GM19455 (cell line): Measurements from ENCODE around the gene KHDRBS1.
"Not testable (repeated sequence)": the region's sequence is repeated elsewhere in the genome, so short reads cannot be mapped to it uniquely, and the experiment has no call there.

ENCODE experiments used
- ATAC-seq: cut with Tn5 transposase; IDR thresholded peaks from one replicate; pipeline ENCODE4 v1.9.1; 2021; ENCODE audit not compliant: unreplicated experiment

Gene KHDRBS1

DNA sequence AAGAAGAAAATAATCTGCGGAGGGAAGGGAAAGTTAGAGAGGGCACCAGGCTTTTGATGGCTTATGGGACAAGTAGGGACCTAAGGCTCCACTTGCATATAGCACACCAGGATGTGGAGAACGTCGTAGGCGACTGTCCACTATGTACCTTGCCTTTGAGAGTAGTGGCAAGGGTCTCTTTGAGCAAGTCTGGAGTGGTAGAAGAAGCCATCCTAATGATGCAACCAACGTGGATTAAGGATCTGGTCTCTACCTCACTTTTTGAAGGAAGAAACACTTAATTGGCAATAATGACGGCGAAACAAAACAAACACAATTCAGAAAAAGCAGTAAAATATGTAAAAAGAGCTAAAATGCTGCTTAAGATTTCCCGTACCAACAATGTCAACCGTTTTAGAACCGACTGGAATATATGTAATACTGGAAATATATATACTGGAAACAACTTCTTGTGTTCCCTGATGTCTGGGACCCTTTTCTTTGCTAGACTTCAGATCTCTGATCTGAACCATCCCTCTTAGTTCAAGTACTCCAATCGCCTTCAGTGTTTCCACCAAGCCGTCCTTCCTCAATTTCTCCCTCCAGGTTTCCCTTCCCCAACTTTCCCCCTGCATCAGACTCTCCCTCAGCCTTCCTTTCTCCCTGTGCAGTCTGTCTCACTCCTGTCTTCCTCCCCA is 821 bp upstream of the KHDRBS1 start:
- ATAC-seq, result no peak

DNA sequence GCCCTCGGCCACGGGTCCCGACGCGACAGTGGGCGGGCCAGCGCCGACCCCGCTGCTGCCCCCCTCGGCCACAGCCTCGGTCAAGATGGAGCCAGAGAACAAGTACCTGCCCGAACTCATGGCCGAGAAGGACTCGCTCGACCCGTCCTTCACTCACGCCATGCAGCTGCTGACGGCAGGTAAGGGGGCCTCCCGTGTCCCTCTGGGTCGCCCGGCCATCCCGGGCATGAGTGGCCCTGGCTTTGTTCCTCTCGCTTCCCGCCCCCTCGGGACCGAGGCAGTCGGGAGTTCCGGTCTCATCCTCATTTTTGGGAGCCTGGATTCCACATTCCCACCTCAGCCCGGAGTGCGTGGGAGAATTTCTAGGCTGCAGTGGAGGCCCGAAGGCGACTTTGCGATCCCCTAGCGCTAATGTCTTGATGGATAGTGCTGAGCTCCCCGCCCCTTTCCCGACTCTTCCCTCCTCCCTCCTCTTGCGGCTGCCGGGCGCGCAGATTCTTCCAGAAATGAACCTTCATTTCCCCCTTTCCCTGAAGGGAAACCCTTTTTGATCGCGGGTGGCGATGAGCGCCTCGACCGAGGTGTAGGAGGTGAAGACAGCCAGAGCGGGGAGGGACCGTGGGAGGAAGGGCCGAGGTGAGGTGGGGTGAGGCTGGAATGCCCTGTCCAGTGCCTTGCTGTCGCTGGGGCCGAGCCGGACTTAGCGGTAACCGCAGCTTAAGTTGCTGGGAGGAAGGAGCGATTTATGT is 705 bp downstream of the KHDRBS1 start:
- ATAC-seq, result peak; percentile 26

DNA sequence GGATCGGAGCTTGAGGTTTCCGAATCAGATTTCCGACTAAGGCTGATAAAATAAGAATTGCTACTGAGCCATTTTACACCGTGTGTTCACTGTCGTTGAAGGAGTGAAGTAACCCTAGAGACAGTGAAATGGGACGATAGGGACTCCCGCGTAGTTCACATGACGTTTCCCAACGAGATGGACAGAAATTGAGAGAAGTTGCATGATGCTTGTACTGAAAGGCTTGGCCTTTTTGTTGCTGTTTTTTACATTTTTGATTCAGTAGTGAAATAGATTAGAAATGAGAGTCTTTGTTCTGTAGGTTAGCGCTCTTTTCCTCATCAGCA is 1.2 kb downstream of the KHDRBS1 start:
- no peak for ATAC-seq

DNA sequence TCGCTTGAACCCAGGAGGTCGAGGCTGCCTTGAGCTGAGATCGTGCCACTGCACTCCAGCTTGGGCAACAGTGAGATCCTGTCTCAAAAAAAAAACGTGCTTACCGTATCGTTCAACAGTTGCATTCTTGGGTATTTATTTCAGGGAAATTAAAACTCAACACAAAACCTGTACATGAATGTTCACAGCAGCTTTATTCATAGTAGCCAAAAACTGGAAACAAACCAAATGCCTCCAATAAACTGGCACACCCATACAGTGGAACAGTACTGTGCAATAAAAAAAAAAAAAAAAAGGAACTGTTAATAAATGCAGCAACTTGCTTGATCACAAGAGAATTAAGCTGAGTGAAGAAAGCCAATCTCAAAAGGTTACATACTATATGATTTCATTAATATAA is 6.7 kb downstream of the KHDRBS1 start:
- ATAC-seq, result no peak

DNA sequence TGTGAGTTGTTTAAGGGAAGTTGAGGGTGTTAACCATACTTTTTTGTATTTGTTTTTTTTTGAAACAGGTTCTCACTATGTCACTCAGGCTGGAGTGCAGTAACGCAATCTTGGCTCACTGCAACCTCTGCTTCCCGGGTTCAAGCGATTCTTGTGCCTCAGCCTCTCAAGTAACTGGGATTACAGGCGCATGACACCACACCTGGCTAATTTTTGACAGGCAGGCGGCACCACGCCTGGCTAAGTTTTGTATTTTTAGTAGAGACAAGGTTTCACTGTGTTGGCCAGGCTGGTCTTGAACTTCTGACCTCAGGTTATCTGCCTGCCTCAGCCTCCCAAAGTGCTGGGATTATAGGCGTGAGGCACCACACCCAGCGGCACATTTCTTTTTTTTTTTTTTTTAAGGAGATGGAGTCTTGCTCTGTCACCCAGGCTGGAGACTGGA is 7.9 kb downstream of the KHDRBS1 start:
- ATAC-seq, result not testable (repeated sequence)

DNA sequence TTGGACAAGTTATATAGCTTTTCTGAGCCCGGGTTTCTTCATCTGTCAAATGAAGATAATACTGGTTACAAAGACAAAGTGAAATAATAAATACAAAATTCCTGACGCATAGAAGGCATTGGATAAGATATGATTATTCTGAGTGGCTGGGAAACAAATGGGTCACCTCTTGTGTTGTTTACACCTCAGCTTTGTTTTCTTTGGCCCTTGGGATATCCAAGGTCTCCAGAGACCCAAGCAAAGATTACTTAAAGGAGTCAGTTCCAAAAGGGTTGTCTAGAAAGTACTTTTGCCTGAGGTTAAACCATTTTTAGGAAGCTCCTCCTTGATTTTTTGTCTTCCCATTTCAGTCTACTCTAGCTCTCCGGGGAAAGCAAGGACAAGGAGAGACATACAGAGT is 9.7 kb downstream of the KHDRBS1 start:
- ATAC-seq, result no peak

DNA sequence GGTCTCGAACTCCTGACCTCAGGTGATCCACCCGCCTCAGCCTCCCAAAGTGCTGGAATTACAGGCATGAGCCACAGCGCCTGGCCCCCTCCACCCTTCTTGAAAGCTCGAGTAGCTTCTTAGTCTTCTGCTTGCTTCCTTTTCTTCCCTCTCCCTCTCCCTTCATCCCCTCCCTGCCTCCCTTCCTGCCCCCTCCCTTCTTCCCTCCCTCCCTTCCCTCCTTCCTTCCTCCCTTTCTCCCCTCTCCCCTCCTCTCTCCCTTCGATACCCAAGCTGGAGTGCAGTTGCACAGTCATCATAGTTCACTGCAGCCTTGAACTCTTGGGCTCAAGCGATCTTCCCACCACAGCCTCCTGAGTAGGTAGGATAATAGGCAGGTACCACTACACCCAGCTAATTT is 11.8 kb downstream of the KHDRBS1 start:
- no peak for ATAC-seq

DNA sequence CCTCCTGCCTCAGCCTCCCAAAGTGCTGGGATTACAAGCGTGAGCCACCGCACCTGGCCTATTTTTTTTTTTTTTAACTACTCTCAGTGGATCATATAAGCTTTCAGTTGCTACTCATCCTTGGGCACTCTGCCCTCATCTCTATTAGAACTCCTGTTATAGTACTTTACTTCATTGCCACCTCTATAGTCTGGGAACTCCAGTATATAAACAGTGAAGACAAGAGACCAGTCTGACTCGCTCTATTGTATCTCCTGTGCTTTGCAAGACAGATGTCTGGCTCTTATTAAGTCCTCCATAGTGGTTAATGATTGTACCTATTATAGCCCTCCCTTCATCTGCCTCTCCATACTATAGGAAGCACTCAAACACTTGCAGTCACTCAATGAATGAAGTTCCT is 15.1 kb downstream of the KHDRBS1 start:
- no peak for ATAC-seq

DNA sequence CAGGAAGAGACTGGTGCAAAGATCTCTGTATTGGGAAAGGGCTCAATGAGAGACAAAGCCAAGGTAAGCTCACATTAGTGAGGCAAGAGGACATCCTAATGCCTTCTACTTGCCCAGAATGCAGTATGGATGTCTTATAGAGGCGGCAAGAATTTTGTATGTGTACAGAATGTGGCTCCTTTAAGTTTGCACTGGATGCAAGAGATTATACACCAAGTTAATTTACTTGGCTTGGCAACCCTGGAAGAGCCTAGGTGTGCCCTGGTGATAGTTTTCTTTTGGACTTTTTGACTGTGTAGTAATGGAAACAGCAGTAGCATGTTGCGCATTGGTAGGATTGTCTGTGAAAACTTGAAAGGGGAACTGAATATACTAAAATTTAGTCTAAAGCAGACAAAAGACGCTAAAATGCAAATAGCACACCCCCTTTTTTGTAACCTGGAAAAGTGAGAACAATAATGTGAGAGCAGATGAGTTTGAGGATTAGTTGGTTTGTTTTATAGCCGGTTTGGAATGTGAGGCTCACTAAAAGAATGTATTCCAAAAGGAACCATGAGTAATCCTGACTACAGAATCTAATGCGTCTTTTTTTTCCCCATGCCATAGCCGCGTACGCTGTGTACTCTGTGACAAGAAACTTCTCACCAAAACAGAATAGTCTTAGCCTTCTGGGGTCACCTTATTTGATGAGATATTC is 18.1 kb downstream of the KHDRBS1 start:
- no peak for ATAC-seq

DNA sequence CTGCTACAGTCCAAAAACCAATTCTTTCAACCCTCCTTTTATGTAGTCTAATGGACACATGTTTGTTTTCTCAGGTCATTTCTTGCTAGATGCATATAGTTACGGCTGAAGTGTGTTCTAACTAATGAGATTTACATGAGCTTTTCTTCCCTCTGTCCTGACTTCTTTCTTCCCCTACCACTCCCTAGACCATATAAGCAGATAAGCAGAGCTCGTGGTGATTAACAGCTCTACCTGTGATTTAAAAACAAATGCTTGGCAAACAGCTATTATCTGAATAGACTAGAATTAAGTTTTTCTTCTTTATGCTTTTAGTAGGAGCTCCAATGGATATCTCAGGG is 18.6 kb downstream of the KHDRBS1 start:
- no peak for ATAC-seq

DNA sequence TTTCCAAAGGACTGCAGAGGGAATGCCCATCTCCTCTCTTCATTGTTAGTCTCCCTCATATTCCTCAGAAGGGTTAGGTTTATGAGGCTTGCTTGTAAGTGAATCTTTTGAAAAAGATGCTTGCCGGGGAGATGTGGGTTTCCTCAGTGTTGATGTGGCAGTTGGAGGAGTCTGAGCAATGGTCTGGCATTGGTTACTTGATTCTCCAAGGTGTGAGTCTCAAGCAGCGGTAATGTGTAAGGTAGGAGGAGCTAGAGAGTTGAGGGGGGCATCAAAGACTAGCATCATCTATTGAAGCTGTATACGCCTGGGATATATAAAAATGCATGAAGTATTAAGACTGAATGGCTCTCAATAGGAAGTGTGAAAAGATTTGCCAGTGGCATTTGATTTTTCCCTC is 21.5 kb downstream of the KHDRBS1 start:
- no peak for ATAC-seq

DNA sequence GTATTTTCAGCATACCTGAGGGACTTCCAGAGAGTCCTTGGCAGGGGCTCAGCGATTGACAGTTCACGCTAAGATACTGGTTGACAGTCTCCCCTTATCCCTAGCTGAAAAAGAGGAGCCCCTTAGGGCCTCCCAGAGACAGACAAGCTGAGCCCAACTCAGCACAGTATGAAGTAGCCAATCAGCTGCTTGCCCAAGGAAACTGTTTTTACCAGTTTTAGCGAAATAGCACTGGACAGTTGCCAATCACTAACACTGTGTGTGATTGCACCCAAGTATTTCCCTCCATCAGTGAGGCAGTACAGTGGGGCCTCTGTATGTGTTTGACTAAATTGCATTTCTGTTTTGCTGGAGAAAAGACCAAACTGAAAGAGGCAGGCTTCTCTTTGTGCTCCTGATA is 27.0 kb downstream of the KHDRBS1 start:
- no peak for ATAC-seq

DNA sequence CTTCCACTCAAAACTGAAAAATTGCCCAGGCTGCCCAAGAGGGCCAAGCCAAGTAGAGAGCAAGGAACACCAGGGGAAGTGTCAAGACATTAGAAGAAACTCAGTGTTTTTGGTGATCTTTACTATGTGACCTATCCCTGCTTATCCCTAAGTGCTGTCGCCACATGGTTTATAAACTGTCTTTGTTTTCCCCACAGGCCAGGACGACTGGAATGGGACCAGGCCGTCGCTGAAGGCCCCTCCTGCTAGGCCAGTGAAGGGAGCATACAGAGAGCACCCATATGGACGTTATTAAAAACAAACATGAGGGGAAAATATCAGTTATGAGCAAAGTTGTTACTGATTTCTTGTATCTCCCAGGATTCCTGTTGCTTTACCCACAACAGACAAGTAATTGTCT is 28.7 kb downstream of the KHDRBS1 start:
- ATAC-seq, result no peak

DNA sequence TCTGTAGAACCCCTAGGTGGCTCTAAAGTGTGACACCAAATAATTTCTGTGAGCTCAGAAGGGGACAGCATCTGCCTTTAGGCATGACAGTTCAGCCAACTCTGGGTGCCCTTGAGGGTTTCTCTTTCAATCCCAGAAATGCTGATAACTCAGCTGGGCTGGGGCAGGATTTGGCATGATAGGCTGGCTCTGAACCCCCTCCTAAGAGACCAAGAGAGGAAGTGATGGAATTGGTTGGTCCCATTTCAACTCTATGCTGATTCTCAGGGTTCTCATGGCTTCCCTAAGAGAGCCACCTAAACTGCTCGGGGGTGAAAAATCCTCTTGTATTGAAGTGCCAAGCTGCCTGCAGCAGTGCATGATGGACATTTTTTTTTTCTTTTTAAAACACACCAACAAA is 30.6 kb downstream of the KHDRBS1 start:
- ATAC-seq, result no peak

DNA sequence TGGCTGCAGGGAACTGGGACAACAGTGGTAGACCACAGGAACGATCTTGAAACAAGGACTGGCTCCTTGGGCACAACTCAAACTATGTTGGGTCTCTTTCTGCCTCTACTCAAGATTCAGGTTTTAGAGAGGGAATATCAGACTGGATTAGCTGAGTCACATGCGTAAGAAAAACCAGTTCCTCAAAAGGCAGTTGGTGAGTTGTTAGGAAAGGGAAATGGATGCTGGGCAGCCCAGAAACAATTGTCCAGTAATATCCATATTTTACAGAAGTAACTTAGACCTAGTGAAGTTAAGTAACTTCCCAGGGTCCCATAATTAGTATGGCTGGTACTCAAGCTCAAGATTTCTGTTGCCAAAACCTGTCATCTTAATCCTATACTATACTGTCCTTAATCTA is 32.1 kb downstream of the KHDRBS1 start:
- ATAC-seq, result no peak

DNA sequence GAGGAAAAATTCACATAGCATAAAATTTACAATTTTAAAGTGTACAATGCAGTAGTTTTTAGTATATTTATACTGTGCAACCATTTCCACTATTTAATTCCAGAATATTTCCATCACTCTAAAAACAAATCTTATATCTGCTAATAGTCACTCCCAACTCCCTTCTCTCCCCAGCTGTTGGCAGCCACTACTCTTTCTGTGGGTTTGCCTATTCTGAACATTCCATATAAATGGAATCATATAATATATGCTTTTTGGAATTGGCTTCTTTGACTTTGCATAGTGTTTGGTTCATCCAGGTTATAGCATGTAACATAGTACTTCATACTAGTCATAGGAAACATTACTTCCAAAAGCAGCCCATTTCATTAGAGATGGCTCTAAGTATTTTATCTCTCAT is 34.0 kb downstream of the KHDRBS1 start:
- ATAC-seq, result no peak

DNA sequence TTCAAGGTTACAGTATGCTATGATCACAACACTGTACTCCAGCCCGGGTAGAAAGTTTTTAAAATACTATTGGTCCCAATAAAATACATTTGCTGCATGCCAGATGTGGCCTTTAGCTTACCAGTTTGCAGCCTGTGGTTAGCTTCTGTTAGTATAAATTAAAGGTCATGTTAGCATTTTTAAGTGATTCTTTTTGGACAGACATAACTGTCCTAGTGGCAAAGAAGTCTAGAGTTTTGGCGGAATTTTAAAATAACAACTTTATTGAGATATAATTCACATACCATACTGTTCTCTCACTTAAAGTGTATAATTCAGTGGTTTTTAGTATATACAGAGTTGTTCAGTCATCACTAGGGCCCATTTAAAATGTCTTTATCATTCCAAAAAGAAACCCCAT is 34.8 kb downstream of the KHDRBS1 start:
- ATAC-seq, result no peak

DNA sequence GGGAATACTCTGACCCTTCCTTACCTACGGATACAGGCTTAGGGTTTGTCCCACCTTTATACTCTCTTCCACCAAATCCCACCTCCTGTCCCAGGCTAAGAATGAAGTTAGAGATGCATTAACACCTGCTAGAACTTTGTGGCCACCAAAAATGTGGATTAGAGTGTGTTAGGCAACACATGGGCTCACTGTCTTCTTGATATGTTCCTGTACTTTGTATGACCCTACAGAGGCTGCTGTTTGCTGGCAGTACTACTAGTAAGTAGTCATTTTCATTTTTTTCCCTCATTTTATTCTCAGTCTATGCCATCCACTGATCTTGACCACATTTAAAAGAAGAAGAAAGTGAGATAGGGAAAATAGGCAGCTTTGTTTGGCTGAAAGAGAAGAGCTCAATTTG is 38.0 kb downstream of the KHDRBS1 start:
- ATAC-seq, result no peak

DNA sequence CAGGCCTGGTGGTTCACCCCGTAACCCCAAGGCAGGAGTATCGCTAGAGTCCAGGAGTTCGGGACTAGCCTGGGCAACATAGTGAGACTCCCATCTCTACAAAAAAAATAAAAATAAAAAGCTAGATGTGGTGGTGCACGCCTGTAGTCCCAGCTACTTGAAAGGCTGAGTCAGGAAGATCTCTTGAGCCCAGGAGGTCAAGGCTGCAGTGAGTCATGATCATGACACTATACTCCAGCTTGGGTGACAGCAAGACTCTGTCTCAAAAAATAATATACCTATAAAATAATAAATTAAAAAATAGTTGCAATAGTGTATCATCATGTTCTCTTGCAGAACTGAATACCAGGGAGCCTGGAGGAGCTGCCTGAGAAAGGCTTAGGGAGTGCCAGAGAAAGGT is 39.2 kb downstream of the KHDRBS1 start:
- no peak for ATAC-seq

DNA sequence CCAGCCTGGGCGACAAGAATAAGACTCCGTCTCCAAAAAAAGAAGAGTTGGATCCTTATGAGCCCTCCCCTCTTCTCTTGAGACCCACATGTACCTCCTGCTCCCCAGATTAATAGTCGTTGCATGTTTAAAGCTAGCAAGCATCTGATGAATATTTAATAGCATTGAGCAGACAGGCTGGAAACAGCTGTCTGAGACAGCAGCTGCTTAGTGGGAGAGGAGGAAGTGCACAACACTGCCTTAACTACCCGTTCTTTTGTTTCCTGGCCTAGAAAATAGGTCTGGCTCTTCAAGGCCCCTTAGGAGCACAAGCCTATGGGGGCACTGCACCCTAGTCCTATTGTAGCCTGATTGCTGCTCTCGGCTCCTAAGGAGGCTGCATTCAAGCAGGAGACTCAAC is 41.7 kb downstream of the KHDRBS1 start:
- no peak for ATAC-seq

DNA sequence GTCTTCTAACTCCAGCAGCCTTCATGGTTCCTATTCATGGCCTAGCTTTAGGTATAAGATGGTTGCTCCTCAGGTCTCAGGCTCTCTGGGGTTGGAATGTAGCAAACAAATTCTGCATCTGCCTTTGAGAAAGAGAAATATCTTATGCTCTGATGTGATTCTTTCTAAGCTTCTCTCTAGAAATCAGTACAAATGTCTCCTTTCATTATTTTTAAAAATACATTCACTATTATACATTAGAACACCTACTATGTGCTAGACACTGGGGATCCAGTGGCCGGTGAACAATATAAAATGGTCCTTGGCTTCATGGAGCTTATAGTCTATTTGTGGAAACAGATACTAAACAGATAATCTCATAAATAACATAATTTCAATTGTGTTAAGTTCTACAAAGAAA is 42.9 kb downstream of the KHDRBS1 start:
- no peak for ATAC-seq

DNA sequence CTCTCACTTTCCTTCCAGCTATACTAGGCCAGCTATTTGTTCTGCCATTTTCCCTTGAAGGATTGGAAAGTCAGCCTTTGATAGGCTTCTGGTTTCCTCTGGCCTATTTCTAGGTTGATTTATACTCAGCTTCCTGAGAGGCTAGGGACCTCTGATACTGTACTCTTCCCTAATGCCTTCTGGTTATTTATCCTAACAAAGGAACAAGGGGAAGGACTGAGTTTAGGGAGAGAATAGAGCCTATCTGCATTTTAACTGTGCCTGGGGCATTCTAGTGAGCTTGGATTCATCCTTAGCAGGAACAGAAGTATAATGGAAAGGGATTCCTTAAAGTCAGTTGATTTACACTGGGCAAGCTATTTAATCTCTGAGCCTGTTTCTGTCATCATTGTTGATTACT is 47.2 kb downstream of the KHDRBS1 start:
- no peak for ATAC-seq

DNA sequence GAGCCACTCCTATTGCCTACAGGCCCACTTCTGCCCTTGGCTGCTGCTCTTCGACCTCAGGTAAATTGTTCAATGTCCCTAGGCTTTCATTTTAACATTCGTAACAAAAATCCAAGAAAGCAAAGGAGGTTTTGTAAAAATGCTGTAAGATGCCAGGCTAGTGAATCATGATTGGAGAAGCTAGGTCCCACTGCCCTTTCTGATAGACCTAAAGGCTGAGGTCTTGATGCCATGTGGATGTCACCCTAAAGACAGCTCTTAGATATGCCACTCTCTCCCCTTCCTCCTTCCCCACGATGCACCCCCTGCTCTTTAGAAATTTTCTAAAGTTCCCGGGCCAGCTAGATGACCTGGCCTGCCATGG is 49.2 kb downstream of the KHDRBS1 start:
- ATAC-seq, result no peak
